Neuronal stem cell (in vitro differentiated cells): ENCODE measurements around the gene DGKG.
A peak's percentile ranks its signal among the peaks of the same experiment; 100 is the strongest.

Experiments used
- DNase-seq: peaks from one replicate; pipeline ENCODE4 v3.0.0-alpha.2; 2013; ENCODE audit warnings: low spot score
- H2AFZ ChIP-seq: one replicate; pipeline ENCODE4 v1.6.1; 2013; ENCODE audit warnings: mild to moderate bottlenecking, low read length, inconsistent platforms
- H2AK5ac ChIP-seq: 2 replicates; pipeline ENCODE4 v1.6.1; 2013; ENCODE audit warnings: low read depth, mild to moderate bottlenecking, inconsistent platforms, low read length, moderate library complexity, mixed read lengths
- H2BK120ac ChIP-seq: 2 replicates; pipeline ENCODE4 v1.6.1; 2013; ENCODE audit warnings: low read depth, mild to moderate bottlenecking, inconsistent platforms, low read length, moderate library complexity, mixed read lengths
- H2BK12ac ChIP-seq: one replicate; pipeline ENCODE4 v1.6.1; 2013; ENCODE audit warnings: low read length, inconsistent platforms
- H2BK15ac ChIP-seq: 2 replicates; pipeline ENCODE4 v1.6.1; 2013; ENCODE audit warnings: mild to moderate bottlenecking, low read length, inconsistent platforms, mixed read lengths
- H2BK5ac ChIP-seq: one replicate; pipeline ENCODE4 v1.6.1; 2013; ENCODE audit warnings: inconsistent platforms, mild to moderate bottlenecking, low read length, moderate library complexity
- H3K14ac ChIP-seq: one replicate; pipeline ENCODE4 v1.6.1; 2013; ENCODE audit warnings: low read length, inconsistent platforms
- H3K18ac ChIP-seq: 2 replicates; pipeline ENCODE4 v1.6.1; 2013; ENCODE audit warnings: low read length, inconsistent platforms
- H3K23ac ChIP-seq: 2 replicates; pipeline ENCODE4 v1.6.1; 2013; ENCODE audit warnings: low read depth, mild to moderate bottlenecking, mixed read lengths, low read length, inconsistent platforms; ENCODE audit not compliant: poor library complexity
- H3K27ac ChIP-seq: replicated peaks from 3 replicates; pipeline ENCODE4 v1.5.1; 2013; ENCODE audit warnings: low read length, inconsistent platforms
- H3K27me3 ChIP-seq, 3 experiments: 2 replicates each; pipeline ENCODE4 v1.6.1; 2013; ENCODE audit warnings: low read length in 3 of 3, mild to moderate bottlenecking in 2 of 3, inconsistent platforms in 1 of 3, low read depth in 1 of 3, mixed read lengths in 1 of 3, moderate library complexity in 1 of 3; ENCODE audit not compliant: control insufficient read depth in 3 of 3, insufficient read depth in 3 of 3
- H3K36me3 ChIP-seq, 2 donors: replicated peaks in 1 of 2; 2 replicates each; pipeline ENCODE4 v1.6.1; 2013; ENCODE audit warnings: low read length in 2 of 2; ENCODE audit not compliant: control insufficient read depth in 2 of 2, insufficient read depth in 2 of 2
- H3K4ac ChIP-seq: 2 replicates; pipeline ENCODE4 v1.6.1; 2013; ENCODE audit warnings: inconsistent platforms, mild to moderate bottlenecking, low read length, moderate library complexity
- H3K4me1 ChIP-seq, 2 donors: 1 replicate in 1 of 2; 2 replicates in 1 of 2; pipeline ENCODE4 v1.6.1; 2013; ENCODE audit warnings: low read length in 2 of 2, low read depth in 1 of 2; ENCODE audit not compliant: control insufficient read depth in 2 of 2, insufficient read depth in 1 of 2
- H3K4me2 ChIP-seq: one replicate; pipeline ENCODE4 v1.6.1; 2013; ENCODE audit warnings: mild to moderate bottlenecking, low read length, inconsistent platforms; ENCODE audit not compliant: insufficient read depth, poor library complexity, severe bottlenecking
- H3K4me3 ChIP-seq, 2 donors: 2 replicates each; pipeline ENCODE4 v1.5.1; 2013; ENCODE audit warnings: low read length in 2 of 2, mild to moderate bottlenecking in 2 of 2, inconsistent platforms in 1 of 2, moderate library complexity in 1 of 2
- H3K79me1 ChIP-seq: one replicate; pipeline ENCODE4 v1.6.1; 2013; ENCODE audit warnings: low read depth, mild to moderate bottlenecking, inconsistent platforms, low read length, moderate library complexity
- H3K9ac ChIP-seq: one replicate; pipeline ENCODE4 v1.6.1; 2013; ENCODE audit warnings: mild to moderate bottlenecking, low read depth, low read length, inconsistent platforms; ENCODE audit not compliant: poor library complexity
- H3K9me3 ChIP-seq, 2 donors: replicated peaks in 1 of 2; 2 replicates each; pipeline versions ENCODE3 to v1.6.1; 2013; ENCODE audit warnings: low read length in 2 of 2, mild to moderate bottlenecking in 2 of 2, inconsistent platforms in 1 of 2, low read depth in 1 of 2, mixed read lengths in 1 of 2, moderate library complexity in 1 of 2; ENCODE audit not compliant: control insufficient read depth in 2 of 2, insufficient read depth in 1 of 2
- H4K8ac ChIP-seq: one replicate; pipeline ENCODE4 v1.6.1; 2013; ENCODE audit warnings: low read depth, mild to moderate bottlenecking, inconsistent platforms, low read length, moderate library complexity
- H4K91ac ChIP-seq: one replicate; pipeline ENCODE4 v1.6.1; 2013; ENCODE audit warnings: low read length, low read depth, mild to moderate bottlenecking, inconsistent platforms; ENCODE audit not compliant: poor library complexity
- WGBS, 2 donors: extraction: QIAGEN DNeasy Blood & Tissue Kit; methylation state at CpG; one replicate each; pipeline ENCODE4 v1.1.7; 2013; ENCODE audit warnings: missing lambda C conversion rate in 2 of 2, mixed read lengths in 1 of 2; ENCODE audit not compliant: insufficient read length in 2 of 2, insufficient replicate concordance in 1 of 2; ENCODE audit errors: extremely low coverage in 2 of 2; 5-methylcytosine and 5-hydroxymethylcytosine counted together

DGKG gene

GRCh38 chr3:186316666-186317260, 45.3 kb downstream of the DGKG start:
- H3K27ac ChIP-seq, result no peak overlapping the region
- no peak for DNase-seq
- H4K91ac ChIP-seq, result no peak overlapping the region
- no peaks in the 10 kb centered on the region for H3K9me3 ChIP-seq
- no peak overlapping the region for H4K8ac ChIP-seq
- WGBS, 2 donors, result no CpG with 5 or more reads among the region's 9 CpGs
- H3K79me1 ChIP-seq, result no peaks in the 10 kb centered on the region
- no peak overlapping the region for H3K9ac ChIP-seq
- no peak overlapping the region for H3K14ac ChIP-seq
- H3K4me1 ChIP-seq, result no peaks in the 10 kb centered on the region
- H3K18ac ChIP-seq, result no peak overlapping the region
- H2AFZ ChIP-seq, result no peak overlapping the region
- H2BK5ac ChIP-seq, result no peak overlapping the region
- no peak overlapping the region for H3K4me3 ChIP-seq
- H2BK120ac ChIP-seq, result no peak overlapping the region
- H3K27me3 ChIP-seq, result peaks cover 0 to 3% (median 0%) of the 10 kb centered on the region in 3 experiments
- no peaks in the 10 kb centered on the region for H3K36me3 ChIP-seq
- H2BK12ac ChIP-seq, result no peak overlapping the region
- H2AK5ac ChIP-seq, result no peak overlapping the region
- H2BK15ac ChIP-seq, result no peak overlapping the region
- no peak overlapping the region for H3K23ac ChIP-seq
- H3K4me2 ChIP-seq, result no peak overlapping the region
- H3K4ac ChIP-seq, result no peak overlapping the region

GRCh38 chr3:186315581-186316354, 46.3 kb downstream of the DGKG start:
- Histone ChIP-seq H3K79me1 (no peaks in the 10 kb centered on the region), H2BK120ac (no peak overlapping the region), H2BK15ac (no peak overlapping the region), H3K4me2 (no peak overlapping the region), H3K27me3 (peaks cover 0 to 3% (median 0%) of the 10 kb centered on the region in 3 experiments), H4K8ac (no peak overlapping the region), H2AK5ac (no peak overlapping the region), H3K9me3 (no peaks in the 10 kb centered on the region), H3K27ac (no peak overlapping the region), H3K23ac (no peak overlapping the region), H3K4me1 (no peaks in the 10 kb centered on the region), H2AFZ (no peak overlapping the region), H3K9ac (no peak overlapping the region), H4K91ac (no peak overlapping the region), H3K4ac (no peak overlapping the region), H3K4me3 (peak overlapping the region in 1 of 2 donors; percentile 47), H2BK12ac (no peak overlapping the region), H3K36me3 (no peaks in the 10 kb centered on the region), H3K18ac (no peak overlapping the region), H2BK5ac (no peak overlapping the region), H3K14ac (no peak overlapping the region)
- no peak for DNase-seq
- no CpG with 5 or more reads among the region's 5 CpGs for WGBS, 2 donors

- H4K8ac ChIP-seq, result no peak overlapping the region
- DNase-seq, result no peak
- H3K4me3 ChIP-seq, result no peak overlapping the region
- no peaks in the 10 kb centered on the region for H3K36me3 ChIP-seq
- no peaks in the 10 kb centered on the region for H3K9me3 ChIP-seq
- H3K9ac ChIP-seq, result no peak overlapping the region
- WGBS, 2 donors, result no CpG with 5 or more reads among the region's 3 CpGs
- no peaks in the 10 kb centered on the region for H3K79me1 ChIP-seq
- no peak overlapping the region for H3K23ac ChIP-seq
- no peak overlapping the region for H3K14ac ChIP-seq
- peaks cover 0 to 3% (median 0%) of the 10 kb centered on the region in 3 experiments for H3K27me3 ChIP-seq
- no peak overlapping the region for H3K4me2 ChIP-seq
- H3K4me1 ChIP-seq, result no peaks in the 10 kb centered on the region
- H4K91ac ChIP-seq, result no peak overlapping the region
- no peak overlapping the region for H2BK15ac ChIP-seq
- H3K18ac ChIP-seq, result no peak overlapping the region
- no peak overlapping the region for H2AFZ ChIP-seq
- no peak overlapping the region for H2AK5ac ChIP-seq
- no peak overlapping the region for H3K27ac ChIP-seq
- no peak overlapping the region for H3K4ac ChIP-seq
- H2BK120ac ChIP-seq, result no peak overlapping the region
- H2BK12ac ChIP-seq, result no peak overlapping the region
- H2BK5ac ChIP-seq, result no peak overlapping the region
These were observed 47.1 kb downstream of the DGKG start for GRCh38 chr3:186314896-186315295.

- Histone ChIP-seq H3K4ac (no peak overlapping the region), H2BK12ac (no peak overlapping the region), H3K27me3 (peaks cover 0 to 3% (median 0%) of the 10 kb centered on the region in 3 experiments), H3K27ac (no peak overlapping the region), H2BK120ac (no peak overlapping the region), H3K4me2 (no peak overlapping the region), H3K4me3 (no peak overlapping the region), H3K9me3 (no peaks in the 10 kb centered on the region), H4K8ac (no peak overlapping the region), H2AK5ac (no peak overlapping the region), H3K9ac (no peak overlapping the region), H2BK15ac (no peak overlapping the region), H3K23ac (no peak overlapping the region), H4K91ac (no peak overlapping the region), H3K36me3 (no peaks in the 10 kb centered on the region), H3K18ac (no peak overlapping the region), H2AFZ (no peak overlapping the region), H3K79me1 (no peaks in the 10 kb centered on the region), H3K4me1 (no peaks in the 10 kb centered on the region), H2BK5ac (no peak overlapping the region), H3K14ac (no peak overlapping the region)
- no CpG with 5 or more reads among the region's 3 CpGs for WGBS, 2 donors
- DNase-seq, result no peak
These were observed 50.6 kb downstream of the DGKG start for GRCh38 chr3:186311441-186311840.
